Epidermal melanocyte (primary cell): ENCODE results near the gene KCNJ2.

ENCODE experiments used
- DNase-seq: peaks from one replicate; pipeline ENCODE4 v3.0.0; 2011; ENCODE audit warnings: low spot score; ENCODE audit not compliant: insufficient read length

KCNJ2 gene

DNA sequence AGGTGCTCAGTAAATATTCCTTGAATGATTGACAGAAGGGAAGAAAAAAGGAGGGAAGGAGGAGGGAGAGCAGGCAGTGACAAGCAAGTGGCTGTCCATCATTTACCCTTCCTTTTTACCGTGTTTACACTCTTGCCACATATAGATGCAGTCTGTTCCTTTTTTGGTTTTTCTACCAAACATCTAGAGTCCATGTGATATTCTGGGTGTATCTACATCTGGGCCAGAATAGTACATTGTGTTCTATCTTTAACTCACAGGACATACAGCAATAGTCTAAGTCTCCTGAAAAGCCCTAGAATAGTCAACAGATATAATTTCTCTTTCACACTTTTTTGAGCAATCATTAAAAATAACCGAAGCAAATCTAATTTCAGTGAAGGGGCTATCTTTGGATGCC lies 33.5 kb downstream of the KCNJ2 start:
- no peak for DNase-seq

DNA sequence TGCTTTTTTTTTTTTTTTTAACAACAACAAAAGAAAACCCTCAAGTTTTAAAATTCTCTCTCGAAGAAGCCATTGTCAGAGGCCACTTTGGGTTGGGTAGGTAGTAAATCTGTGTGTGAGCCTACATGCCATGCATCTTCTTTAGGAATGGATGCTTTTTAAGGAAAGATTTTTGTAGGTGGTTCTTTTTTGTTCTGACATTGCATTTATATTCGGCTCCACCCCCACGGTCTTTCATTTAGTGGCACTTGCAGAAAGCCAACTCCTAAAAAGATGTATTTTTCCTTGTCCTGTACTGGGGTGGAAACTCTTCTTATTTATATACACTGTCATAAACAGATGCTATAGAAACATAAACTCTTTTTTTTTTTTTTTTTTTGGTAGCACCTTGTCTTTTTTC lies 35.1 kb downstream of the KCNJ2 start:
- no peak for DNase-seq

DNA sequence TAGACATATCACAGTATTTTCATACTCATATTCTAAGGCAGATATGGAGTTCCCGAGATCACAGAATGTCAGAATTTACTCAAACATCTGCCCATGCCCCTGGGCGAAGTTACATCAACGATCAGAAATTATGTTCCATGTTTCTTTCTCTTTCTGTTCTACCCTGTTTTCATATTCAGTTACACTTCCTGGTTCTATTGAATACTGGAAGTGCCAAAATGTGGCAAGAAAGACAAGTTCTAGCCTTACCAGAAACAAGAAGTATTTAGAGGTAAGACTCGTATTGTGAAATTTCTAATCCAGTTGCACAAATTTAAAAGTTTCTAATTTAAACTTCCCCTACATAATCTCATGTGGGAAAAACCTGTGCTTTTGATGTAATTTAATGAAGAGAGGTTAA lies 36.1 kb downstream of the KCNJ2 start:
- DNase-seq: no peak

DNA sequence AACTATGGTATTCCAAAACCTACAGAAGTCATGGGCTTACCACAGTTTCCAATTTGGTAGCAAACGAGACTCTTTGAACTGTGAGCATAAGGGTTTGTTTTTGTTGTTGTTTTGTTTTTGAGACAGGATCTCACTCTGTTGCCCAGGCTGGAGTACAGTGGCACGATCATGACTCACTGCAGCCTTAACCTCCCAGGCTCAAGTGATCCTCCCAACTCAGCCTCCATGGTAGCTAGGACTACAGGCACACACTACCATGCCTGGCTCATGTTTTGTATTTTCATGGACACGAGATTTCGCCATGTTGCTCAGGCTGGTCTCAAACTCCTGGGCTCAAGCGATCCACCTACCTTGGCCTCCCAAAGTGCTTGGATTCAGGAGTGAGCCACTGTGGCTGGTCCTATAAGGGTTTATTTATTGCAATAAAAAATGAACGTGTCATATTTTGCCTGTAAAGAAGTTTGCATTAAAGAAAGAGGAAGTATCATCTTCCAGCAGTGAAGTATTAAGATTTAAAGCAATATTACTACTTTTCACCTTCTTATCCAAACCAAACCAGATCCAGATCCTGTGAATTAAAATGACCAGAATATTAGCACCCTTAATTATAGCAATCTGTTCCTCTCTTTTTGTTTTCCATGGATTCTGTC lies 37.2 kb downstream of the KCNJ2 start:
- DNase-seq: no peak

DNA sequence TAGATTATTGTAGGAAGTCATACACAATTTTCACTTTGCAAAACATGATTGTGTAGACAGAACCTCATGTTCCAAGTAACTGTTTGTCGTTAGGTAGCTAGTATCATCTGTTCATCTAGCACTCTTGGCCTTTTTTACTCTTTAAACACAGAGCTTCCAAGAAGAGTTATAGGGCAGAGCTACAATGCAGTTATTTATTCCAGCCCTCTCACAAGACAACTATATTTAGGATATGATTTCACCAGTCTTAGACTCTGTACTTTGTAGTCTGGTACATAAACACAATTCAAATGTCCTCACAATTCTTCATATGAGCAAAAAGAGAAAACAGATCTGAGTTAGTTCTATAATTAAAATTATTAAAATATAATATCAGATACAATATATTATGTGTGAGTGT lies 37.9 kb downstream of the KCNJ2 start:
- DNase-seq: no peak

DNA sequence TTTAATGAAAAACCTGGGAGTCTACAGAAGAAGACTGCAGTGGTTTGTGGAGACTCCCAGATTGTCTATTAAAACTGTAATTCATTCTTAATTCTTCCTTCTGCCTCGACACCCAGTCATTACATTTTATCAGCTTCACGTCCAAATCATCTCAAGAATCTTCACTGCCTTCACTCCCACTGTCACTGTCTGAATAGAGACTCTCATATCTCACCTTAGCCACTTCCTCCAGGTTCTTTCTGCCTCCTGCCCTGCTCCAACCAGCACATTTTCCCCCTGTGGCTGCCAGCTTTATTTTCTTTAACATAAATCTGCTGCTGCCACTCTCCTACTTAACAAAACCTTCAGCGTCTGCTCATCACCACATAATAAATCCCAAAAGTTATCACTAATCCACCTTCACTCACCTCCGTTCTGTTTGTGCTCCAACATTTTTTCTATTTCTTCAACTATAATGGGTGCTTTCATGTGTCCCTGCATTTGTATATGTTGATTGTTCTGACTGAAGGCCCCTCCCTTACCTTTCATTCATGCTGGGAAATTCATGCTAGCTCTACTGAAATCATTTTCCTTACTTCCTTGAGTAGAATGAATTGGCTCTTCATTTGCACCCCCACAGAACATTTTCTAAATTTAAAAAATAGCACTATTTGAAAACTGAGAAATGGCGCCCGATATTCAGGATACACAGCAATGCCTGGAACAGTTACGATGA lies 38.9 kb downstream of the KCNJ2 start:
- DNase-seq: no peak

DNA sequence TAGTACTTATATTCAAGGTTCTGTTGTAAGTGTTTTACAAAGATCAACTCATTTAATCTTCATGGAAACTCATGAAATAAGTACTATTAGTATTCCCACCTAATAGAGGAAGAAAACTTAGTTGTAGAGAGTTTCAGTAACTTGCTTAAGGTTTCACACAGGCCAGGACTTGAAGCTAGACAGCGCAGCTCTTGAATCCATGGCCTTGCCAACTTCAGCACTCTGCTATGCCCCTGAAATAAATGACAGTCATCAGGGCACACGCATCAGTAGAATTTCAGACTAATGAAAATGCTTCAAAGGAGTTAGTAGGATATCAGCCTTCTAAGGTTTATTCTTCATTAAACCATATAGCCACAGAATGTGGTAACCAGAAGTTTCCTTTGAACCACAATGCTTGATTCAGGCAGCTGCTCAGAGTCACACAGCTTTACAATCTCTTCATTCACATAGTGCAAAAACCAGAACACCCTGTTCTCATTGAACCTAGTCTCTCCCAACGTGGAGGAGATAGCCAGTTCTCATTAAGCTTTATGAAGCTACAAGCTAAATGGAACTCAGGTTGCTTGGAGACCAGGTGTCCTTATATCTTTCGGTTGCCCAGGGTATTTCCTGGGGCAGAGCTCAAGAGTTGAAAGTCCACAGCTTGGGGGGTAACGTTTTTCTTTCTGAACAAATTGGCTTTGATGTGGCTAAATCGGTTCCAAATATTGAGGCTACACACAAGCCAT lies 39.7 kb downstream of the KCNJ2 start:
- DNase-seq: no peak

DNA sequence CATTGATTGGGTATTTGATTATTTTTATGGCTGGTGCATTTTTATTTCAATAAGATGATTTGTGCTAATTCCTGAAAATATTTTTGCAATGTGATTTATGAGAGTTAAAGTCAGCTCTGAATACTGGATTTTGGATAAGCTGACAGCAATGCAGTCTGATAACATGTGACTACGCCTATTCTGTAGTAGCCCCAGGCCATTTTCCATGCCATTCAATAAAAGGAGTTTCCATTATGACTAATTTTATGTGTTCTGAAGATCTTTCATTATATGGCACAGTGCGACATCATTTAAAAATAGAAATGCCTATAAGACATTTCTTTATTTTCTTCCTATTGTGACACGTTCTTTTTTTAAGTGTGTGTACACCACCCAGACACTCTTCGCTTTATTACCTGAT lies 46.3 kb downstream of the KCNJ2 start:
- no peak for DNase-seq

DNA sequence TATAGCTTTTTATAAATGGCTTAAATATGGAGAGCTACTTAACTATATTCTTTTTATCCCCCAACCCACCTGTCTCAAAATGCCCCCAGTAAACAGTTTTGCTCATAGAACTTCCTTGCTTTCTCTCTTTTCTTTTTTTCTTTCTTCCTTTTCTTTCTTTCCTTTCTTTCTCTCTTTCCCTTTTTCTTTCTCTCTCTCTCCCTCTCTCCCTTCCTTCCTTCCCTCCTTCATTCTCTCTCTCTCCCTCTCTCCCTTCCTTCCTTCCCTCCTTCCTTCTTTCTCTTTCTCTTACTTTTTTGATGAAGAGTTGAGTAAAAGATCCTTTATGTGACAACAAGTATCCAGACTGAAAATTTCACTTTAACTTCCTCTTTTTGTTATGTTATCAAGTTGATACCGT lies 48.2 kb downstream of the KCNJ2 start:
- no peak for DNase-seq

DNA sequence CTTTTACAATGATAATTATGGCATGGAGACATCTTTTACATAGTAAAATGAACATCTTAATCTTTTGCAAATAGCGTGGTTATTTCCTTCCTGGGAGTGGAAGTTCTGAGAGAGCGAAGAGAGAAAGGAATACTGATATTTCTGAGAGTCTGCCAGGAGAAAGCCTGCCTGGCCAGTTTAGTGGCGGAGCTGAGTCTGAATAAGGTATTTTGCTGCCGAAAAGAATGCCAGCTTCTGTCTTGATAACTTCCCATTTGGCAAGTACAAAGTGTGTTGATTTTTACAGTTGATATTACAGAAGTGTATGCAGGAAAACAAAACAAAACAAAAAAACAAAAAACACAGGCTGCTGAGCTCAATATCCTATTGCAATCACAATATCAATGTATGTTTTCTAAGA lies 55.9 kb downstream of the KCNJ2 start:
- no peak for DNase-seq
